ENCODE data around the gene CENPT. TPM values are rescaled to one million over a fixed set of nuclear protein-coding genes. Genes with fewer than 3 reads are reported as not detected.
A peak's percentile ranks its signal among the peaks of the same experiment; 100 is the strongest.

CENPT gene
- total and polyA plus RNA-seq, 2 of the 13 experiments (the other 11 are each of a cell fraction or from before 2014, with no cell fraction given), result 40.9 to 43.3 TPM

DNA sequence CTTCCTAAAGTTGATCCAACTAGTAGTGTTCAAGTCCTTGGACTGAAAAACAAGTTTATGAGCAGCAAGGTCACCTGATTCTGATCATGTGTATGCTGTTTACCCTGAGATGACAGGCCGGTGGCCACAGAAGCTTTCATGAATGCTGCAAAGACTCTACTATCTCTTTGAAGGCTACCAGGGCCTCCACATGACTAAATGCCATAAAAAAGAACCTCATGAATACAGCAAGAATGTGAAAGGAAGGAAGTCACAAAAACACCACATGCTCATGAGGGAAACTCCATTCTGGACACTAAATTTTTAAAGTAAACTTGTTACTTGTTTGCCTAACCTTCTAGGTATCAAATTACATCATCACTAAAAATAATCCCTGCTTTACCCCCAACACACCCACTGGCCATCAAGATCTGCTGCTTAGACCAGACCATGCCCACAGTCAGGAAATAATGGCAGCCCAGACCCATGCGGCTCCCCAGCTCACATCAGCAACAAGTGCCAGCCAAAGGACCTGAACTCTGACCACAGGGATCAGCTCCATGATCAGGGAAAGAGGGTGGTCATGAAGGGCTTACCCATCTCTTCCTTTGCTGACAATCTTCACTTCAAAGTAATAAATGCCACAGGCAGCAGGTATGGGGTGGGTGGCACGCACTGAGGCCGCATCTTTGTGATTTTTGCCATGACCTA is 42.5 kb downstream of the CENPT start (continued):
- TF ChIP-seq, protein P1, sequence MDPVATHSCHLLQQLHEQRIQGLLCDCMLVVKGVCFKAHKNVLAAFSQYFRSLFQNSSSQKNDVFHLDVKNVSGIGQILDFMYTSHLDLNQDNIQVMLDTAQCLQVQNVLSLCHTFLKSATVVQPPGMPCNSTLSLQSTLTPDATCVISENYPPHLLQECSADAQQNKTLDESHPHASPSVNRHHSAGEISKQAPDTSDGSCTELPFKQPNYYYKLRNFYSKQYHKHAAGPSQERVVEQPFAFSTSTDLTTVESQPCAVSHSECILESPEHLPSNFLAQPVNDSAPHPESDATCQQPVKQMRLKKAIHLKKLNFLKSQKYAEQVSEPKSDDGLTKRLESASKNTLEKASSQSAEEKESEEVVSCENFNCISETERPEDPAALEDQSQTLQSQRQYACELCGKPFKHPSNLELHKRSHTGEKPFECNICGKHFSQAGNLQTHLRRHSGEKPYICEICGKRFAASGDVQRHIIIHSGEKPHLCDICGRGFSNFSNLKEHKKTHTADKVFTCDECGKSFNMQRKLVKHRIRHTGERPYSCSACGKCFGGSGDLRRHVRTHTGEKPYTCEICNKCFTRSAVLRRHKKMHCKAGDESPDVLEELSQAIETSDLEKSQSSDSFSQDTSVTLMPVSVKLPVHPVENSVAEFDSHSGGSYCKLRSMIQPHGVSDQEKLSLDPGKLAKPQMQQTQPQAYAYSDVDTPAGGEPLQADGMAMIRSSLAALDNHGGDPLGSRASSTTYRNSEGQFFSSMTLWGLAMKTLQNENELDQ (CRISPR knock-in tag; IDR thresholded peaks at IDR 0.05; ENCODE audit: borderline replicate concordance), result no peak
- no peak for TF ChIP-seq ELF4 (CRISPR knock-in tag; IDR thresholded peaks at IDR 0.05; ENCODE audit: borderline replicate concordance)
- TF ChIP-seq ZNF879 (CRISPR knock-in tag; IDR thresholded peaks at IDR 0.05), result no peak
- TF ChIP-seq ZNF878 (CRISPR knock-in tag; IDR thresholded peaks at IDR 0.05), result 0 out of 2 replicates have a peak, but pooled peaks have one; percentile 7
- TF ChIP-seq, protein P2, sequence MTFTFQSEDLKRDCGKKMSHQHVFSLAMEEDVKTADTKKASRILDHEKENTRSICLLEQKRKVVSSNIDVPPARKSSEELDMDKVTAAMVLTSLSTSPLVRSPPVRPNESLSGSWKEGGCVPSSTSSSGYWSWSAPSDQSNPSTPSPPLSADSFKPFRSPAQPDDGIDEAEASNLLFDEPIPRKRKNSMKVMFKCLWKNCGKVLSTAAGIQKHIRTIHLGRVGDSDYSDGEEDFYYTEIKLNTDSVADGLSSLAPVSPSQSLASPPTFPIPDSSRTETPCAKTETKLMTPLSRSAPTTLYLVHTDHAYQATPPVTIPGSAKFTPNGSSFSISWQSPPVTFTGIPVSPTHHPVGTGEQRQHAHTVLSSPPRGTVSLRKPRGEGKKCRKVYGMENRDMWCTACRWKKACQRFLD (CRISPR knock-in tag; IDR thresholded peaks at IDR 0.05; ENCODE audit: borderline replicate concordance), result no peak
- TF ChIP-seq ZNF354B (CRISPR knock-in tag; IDR thresholded peaks at IDR 0.05), result no peak
- TF ChIP-seq ZNF703 (CRISPR knock-in tag; IDR thresholded peaks at IDR 0.05; ENCODE audit: borderline replicate concordance), result no peak
- TF ChIP-seq ZNF781 (CRISPR knock-in tag; IDR thresholded peaks at IDR 0.05; ENCODE audit: borderline replicate concordance, not compliant biosample characterization), result no peak
- TF ChIP-seq ZNF678 (CRISPR knock-in tag; IDR thresholded peaks at IDR 0.05), result no peak
- TF ChIP-seq, protein P3, sequence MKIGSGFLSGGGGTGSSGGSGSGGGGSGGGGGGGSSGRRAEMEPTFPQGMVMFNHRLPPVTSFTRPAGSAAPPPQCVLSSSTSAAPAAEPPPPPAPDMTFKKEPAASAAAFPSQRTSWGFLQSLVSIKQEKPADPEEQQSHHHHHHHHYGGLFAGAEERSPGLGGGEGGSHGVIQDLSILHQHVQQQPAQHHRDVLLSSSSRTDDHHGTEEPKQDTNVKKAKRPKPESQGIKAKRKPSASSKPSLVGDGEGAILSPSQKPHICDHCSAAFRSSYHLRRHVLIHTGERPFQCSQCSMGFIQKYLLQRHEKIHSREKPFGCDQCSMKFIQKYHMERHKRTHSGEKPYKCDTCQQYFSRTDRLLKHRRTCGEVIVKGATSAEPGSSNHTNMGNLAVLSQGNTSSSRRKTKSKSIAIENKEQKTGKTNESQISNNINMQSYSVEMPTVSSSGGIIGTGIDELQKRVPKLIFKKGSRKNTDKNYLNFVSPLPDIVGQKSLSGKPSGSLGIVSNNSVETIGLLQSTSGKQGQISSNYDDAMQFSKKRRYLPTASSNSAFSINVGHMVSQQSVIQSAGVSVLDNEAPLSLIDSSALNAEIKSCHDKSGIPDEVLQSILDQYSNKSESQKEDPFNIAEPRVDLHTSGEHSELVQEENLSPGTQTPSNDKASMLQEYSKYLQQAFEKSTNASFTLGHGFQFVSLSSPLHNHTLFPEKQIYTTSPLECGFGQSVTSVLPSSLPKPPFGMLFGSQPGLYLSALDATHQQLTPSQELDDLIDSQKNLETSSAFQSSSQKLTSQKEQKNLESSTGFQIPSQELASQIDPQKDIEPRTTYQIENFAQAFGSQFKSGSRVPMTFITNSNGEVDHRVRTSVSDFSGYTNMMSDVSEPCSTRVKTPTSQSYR (CRISPR knock-in tag; IDR thresholded peaks at IDR 0.05; ENCODE audit: borderline replicate concordance), result no peak
- TF ChIP-seq PHF20 (CRISPR knock-in tag; IDR thresholded peaks at IDR 0.05), result no peak
- TF ChIP-seq ZNF841 (CRISPR knock-in tag; IDR thresholded peaks at IDR 0.05; ENCODE audit: borderline replicate concordance), result no peak
- no peak for TF ChIP-seq JUND (CRISPR knock-in tag; IDR thresholded peaks at IDR 0.05)
- TF ChIP-seq THYN1 (CRISPR knock-in tag; IDR thresholded peaks at IDR 0.05; ENCODE audit: borderline replicate concordance, low read depth), result no peak
- no peak for TF ChIP-seq NR2F2 (IDR thresholded peaks at IDR 0.05; ENCODE audit: borderline replicate concordance, low read depth)
- TF ChIP-seq ETV6 (CRISPR knock-in tag; conservative IDR thresholded peaks at IDR 0.05), result no peak
- no peak for TF ChIP-seq SMARCC2 (IDR thresholded peaks at IDR 0.05)
- 0 out of 2 replicates have a peak, but pooled peaks have one; percentile 27 for TF ChIP-seq ZMYM2 (CRISPR knock-in tag; IDR thresholded peaks at IDR 0.05)
- peak; percentile 45; the same call in 1 of the 2 replicates for TF ChIP-seq FOXO1 (CRISPR knock-in tag; IDR thresholded peaks at IDR 0.05)
- no peak for TF ChIP-seq NCOA1 (CRISPR knock-in tag; IDR thresholded peaks at IDR 0.05)
- no peak for TF ChIP-seq ZNF136 (CRISPR knock-in tag; IDR thresholded peaks at IDR 0.05; ENCODE audit: low read depth)
- no peak for TF ChIP-seq SOX13 (IDR thresholded peaks at IDR 0.05)
- TF ChIP-seq SOX13 (CRISPR knock-in tag; conservative IDR thresholded peaks at IDR 0.05 in 1 of 2, IDR thresholded peaks at IDR 0.05 in 1 of 2), result peak in 1 of 2 experiments; percentile 38; a peak in 1 of 4 replicates
- no peak for TF ChIP-seq TP53 (CRISPR knock-in tag; conservative IDR thresholded peaks at IDR 0.05)
- 0 out of 2 replicates have a peak, but pooled peaks have one; percentile 44 for TF ChIP-seq HES4 (CRISPR knock-in tag; IDR thresholded peaks at IDR 0.05; ENCODE audit: borderline replicate concordance)
